Liver (tissue), 9 donors: ENCODE results near the gene SPOCK2. TPM values are rescaled to one million over a fixed set of nuclear protein-coding genes. Genes with fewer than 3 reads are reported as not detected.

Source experiments
- DNase-seq: peaks from one replicate; pipeline ENCODE4 v3.0.0-alpha.2; 2017; ENCODE audit warnings: low spot score
- H3K27ac ChIP-seq, 2 donors: one replicate each; pipeline ENCODE4 v1.7.0; 2013; ENCODE audit warnings: inconsistent platforms in 2 of 2, low read length in 2 of 2, control low read depth in 1 of 2, low read depth in 1 of 2, mild to moderate bottlenecking in 1 of 2
- H3K27me3 ChIP-seq, 4 donors: one replicate each; pipeline versions ENCODE4 v1.6.1 to v1.7.0; 2013; ENCODE audit warnings: low read length in 3 of 4, inconsistent platforms in 1 of 4, mild to moderate bottlenecking in 1 of 4, moderate library complexity in 1 of 4; ENCODE audit not compliant: control insufficient read depth in 4 of 4, insufficient read depth in 4 of 4
- H3K36me3 ChIP-seq, 4 donors: one replicate each; pipeline versions ENCODE4 v1.6.1 to v1.7.0; 2013; ENCODE audit warnings: low read length in 3 of 4, mild to moderate bottlenecking in 3 of 4, low read depth in 1 of 4, moderate library complexity in 1 of 4; ENCODE audit not compliant: control insufficient read depth in 4 of 4, insufficient read depth in 3 of 4
- H3K4me1 ChIP-seq, 4 donors: one replicate each; pipeline versions ENCODE4 v1.6.1 to v1.7.0; 2013; ENCODE audit warnings: low read length in 3 of 4, mild to moderate bottlenecking in 3 of 4, moderate library complexity in 1 of 4; ENCODE audit not compliant: control insufficient read depth in 4 of 4, insufficient read depth in 4 of 4
- H3K4me3 ChIP-seq, 3 donors: one replicate each; pipeline versions ENCODE4 v1.6.1 to v1.7.0; 2013; ENCODE audit warnings: low read length in 3 of 3, control low read depth in 1 of 3, low read depth in 1 of 3, mild to moderate bottlenecking in 1 of 3
- H3K9ac ChIP-seq, 2 donors: one replicate each; pipeline ENCODE4 v1.7.0; 2013; ENCODE audit warnings: low read length in 2 of 2, mild to moderate bottlenecking in 2 of 2, moderate library complexity in 2 of 2, control low read depth in 1 of 2, low read depth in 1 of 2
- H3K9me3 ChIP-seq, 4 donors: one replicate each; pipeline versions ENCODE4 v1.6.1 to v1.7.0; 2013; ENCODE audit warnings: low read length in 3 of 4; ENCODE audit not compliant: control insufficient read depth in 4 of 4
- EGR1 ChIP-seq, 2 donors: IDR thresholded peaks; 2 replicates each; pipeline ENCODE4 v1.6.1; 2016 to 2018; ENCODE audit warnings: antibody characterized with exemption in 2 of 2, low read depth in 2 of 2
- FOXA1 ChIP-seq: IDR thresholded peaks from 2 replicates; pipeline ENCODE4 v1.6.1; 2016; ENCODE audit warnings: antibody characterized with exemption
- FOXA2 ChIP-seq: IDR thresholded peaks from 2 replicates; pipeline ENCODE4 v1.6.1; 2016; ENCODE audit warnings: antibody characterized with exemption
- GABPA ChIP-seq, 2 donors: IDR thresholded peaks in 1 of 2; conservative IDR thresholded peaks in 1 of 2; 2 replicates each; pipeline ENCODE4 v1.6.1; 2016; ENCODE audit warnings: antibody characterized with exemption in 2 of 2, mild to moderate bottlenecking in 1 of 2, moderate library complexity in 1 of 2
- HNF4A ChIP-seq, 2 donors: conservative IDR thresholded peaks; 2 replicates each; pipeline ENCODE4 v1.6.1; 2016; ENCODE audit warnings: antibody characterized with exemption in 2 of 2, mild to moderate bottlenecking in 2 of 2
- HNF4G ChIP-seq: IDR thresholded peaks from 2 replicates; pipeline ENCODE4 v1.6.1; 2016; ENCODE audit warnings: antibody characterized with exemption
- JUND ChIP-seq, 2 donors: IDR thresholded peaks; 2 replicates each; pipeline ENCODE4 v1.6.1; 2016; ENCODE audit warnings: antibody characterized with exemption in 2 of 2
- NR2F2 ChIP-seq: IDR thresholded peaks from 2 replicates; pipeline ENCODE4 v1.6.1; 2016; ENCODE audit warnings: antibody characterized with exemption
- RAD21 ChIP-seq, 2 donors: IDR thresholded peaks; 2 replicates each; pipeline ENCODE4 v1.6.1; 2016; ENCODE audit warnings: antibody characterized with exemption in 2 of 2, mild to moderate bottlenecking in 2 of 2
- RXRA ChIP-seq, 2 donors: IDR thresholded peaks; 2 replicates each; pipeline ENCODE4 v1.6.1; 2017 to 2018; ENCODE audit warnings: antibody characterized with exemption in 2 of 2, mild to moderate bottlenecking in 1 of 2
- SP1 ChIP-seq: IDR thresholded peaks from 2 replicates; pipeline ENCODE4 v1.6.1; 2018; ENCODE audit warnings: antibody characterized with exemption, mild to moderate bottlenecking
- TAF1 ChIP-seq: conservative IDR thresholded peaks from 2 replicates; pipeline ENCODE4 v1.6.1; 2016; ENCODE audit warnings: antibody characterized with exemption, mild to moderate bottlenecking
- YY1 ChIP-seq: IDR thresholded peaks from 2 replicates; pipeline ENCODE4 v1.6.1; 2016; ENCODE audit warnings: antibody characterized with exemption, mild to moderate bottlenecking
- WGBS: extraction: QIAGEN DNeasy Blood & Tissue Kit; methylation state at CpG from one replicate; pipeline ENCODE4 v1.1.7; 2013; 5-methylcytosine and 5-hydroxymethylcytosine counted together
- polyA plus RNA-seq, 2 donors: library from polyadenylated mRNA; stranded (reverse) in 1 of 2; unstranded in 1 of 2; fragments of 200-250 nt in 1 of 2; fragments of >200 nt in 1 of 2; fragmentation: Nextera tagmentation in 1 of 2; extraction: Ambion mirVana in 1 of 2; gene quantifications; one replicate each; pipeline versions ENCODE4 v1.2.1 to v1.2.3, GENCODE V29; 2013 to 2015
- total RNA-seq, 2 donors: library from RNA; depleted of rRNA; stranded (reverse); fragments of >200 nt; gene quantifications; one replicate each; pipeline ENCODE4 v1.2.3, GENCODE V29; 2014
- TF ChIP-seq, protein P1 (sequence below): IDR thresholded peaks from 2 replicates; pipeline ENCODE4 v1.6.1; 2016; ENCODE audit warnings: antibody characterized with exemption
- TF ChIP-seq, protein P2 (sequence below): IDR thresholded peaks from 2 replicates; pipeline ENCODE4 v1.6.1; 2016; ENCODE audit warnings: antibody characterized with exemption
- TF ChIP-seq, protein P3 (sequence below): IDR thresholded peaks from 2 replicates; pipeline ENCODE4 v1.6.1; 2016; ENCODE audit warnings: antibody characterized with exemption
- TF ChIP-seq, protein P4 (sequence below): IDR thresholded peaks from 2 replicates; pipeline ENCODE4 v1.6.1; 2016; ENCODE audit warnings: antibody characterized with exemption, mild to moderate bottlenecking
- TF ChIP-seq, protein P5 (sequence below): fragments of 150-350 bp; IDR thresholded peaks from 2 replicates; pipeline ENCODE4 v1.5.1; 2017; ENCODE audit warnings: improper control_type of control experiment, low read depth, low read length; ENCODE audit not compliant: missing input control
- donor health status: healthy.
- donor health status: healthy.
- donor health status: healthy.
- donor health status: healthy.
- donor health status: healthy.

SPOCK2 gene
- total and polyA plus RNA-seq, 4 donors = 0.36 to 1.7 (median 0.64) TPM

DNA sequence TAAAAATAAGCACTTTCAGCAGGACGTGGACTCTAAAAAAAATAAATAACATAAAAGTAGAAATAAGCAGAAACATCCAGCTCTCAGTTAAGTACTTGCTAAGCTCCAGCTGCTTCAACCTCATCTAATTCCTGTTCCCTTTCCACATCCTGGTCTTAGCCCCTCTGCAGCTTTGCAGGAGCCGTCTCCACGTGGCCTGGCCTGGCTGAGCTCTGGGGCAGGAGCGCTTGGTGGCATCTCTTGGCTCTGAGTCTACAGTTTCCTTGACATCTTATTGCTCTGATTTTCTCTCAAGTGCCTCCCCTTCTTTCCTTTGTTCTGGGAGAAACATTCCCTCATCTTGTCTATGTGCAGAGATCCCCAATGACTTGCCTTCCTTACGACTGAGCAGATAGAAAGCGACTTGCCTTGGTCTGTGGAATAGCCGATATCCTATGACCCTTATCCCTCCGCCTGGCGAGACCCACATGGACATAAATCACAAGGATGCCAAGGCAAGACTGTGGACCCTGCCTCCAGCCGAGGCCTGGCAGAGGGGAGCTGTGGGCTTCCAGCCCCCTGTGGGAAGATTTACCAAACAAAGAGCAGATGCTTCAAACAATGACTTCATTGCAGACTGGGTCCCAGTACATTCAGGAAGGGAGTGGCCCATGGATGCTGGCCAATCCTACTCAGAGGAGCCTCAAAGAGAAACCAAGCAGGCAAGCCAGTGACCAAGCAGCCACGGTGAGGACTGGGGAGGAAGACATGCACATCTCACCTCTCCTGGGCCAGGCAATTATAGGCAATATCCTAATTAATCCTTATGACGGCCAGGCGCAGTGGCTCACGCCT is 61.9 kb downstream of the SPOCK2 start:
- no peaks in the 10 kb centered on the region for H3K36me3 ChIP-seq
- 90% methylated on average over 14 of the region's 14 CpGs for WGBS

More for the DNA sequence above, 61.9 kb downstream of the SPOCK2 start:
- no peak overlapping the region for H3K9ac ChIP-seq
- DNase-seq = no peak
- H3K27ac ChIP-seq = no peak overlapping the region
- TF ChIP-seq TAF1 (no peak), RXRA (IDR thresholded peaks at IDR 0.05) (no peak), GABPA (IDR thresholded peaks at IDR 0.05 in 1 of 2, conservative IDR thresholded peaks at IDR 0.05 in 1 of 2) (no peak), NR2F2 (no peak), HNF4A (conservative IDR thresholded peaks at IDR 0.05) (no peak), EGR1 (IDR thresholded peaks at IDR 0.05; ENCODE audit: low read depth in 2 of 2) (no peak), FOXA2 (no peak), HNF4G (no peak), SP1 (no peak), YY1 (no peak), FOXA1 (no peak), JUND (IDR thresholded peaks at IDR 0.05) (no peak), RAD21 (IDR thresholded peaks at IDR 0.05) (no peak)
- TF ChIP-seq, protein P1, sequence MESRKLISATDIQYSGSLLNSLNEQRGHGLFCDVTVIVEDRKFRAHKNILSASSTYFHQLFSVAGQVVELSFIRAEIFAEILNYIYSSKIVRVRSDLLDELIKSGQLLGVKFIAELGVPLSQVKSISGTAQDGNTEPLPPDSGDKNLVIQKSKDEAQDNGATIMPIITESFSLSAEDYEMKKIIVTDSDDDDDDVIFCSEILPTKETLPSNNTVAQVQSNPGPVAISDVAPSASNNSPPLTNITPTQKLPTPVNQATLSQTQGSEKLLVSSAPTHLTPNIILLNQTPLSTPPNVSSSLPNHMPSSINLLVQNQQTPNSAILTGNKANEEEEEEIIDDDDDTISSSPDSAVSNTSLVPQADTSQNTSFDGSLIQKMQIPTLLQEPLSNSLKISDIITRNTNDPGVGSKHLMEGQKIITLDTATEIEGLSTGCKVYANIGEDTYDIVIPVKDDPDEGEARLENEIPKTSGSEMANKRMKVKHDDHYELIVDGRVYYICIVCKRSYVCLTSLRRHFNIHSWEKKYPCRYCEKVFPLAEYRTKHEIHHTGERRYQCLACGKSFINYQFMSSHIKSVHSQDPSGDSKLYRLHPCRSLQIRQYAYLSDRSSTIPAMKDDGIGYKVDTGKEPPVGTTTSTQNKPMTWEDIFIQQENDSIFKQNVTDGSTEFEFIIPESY = no peak
- TF ChIP-seq, protein P2, sequence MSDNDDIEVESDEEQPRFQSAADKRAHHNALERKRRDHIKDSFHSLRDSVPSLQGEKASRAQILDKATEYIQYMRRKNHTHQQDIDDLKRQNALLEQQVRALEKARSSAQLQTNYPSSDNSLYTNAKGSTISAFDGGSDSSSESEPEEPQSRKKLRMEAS = no peak
- TF ChIP-seq, protein P3, sequence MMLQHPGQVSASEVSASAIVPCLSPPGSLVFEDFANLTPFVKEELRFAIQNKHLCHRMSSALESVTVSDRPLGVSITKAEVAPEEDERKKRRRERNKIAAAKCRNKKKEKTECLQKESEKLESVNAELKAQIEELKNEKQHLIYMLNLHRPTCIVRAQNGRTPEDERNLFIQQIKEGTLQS = no peak
- TF ChIP-seq, protein P4, sequence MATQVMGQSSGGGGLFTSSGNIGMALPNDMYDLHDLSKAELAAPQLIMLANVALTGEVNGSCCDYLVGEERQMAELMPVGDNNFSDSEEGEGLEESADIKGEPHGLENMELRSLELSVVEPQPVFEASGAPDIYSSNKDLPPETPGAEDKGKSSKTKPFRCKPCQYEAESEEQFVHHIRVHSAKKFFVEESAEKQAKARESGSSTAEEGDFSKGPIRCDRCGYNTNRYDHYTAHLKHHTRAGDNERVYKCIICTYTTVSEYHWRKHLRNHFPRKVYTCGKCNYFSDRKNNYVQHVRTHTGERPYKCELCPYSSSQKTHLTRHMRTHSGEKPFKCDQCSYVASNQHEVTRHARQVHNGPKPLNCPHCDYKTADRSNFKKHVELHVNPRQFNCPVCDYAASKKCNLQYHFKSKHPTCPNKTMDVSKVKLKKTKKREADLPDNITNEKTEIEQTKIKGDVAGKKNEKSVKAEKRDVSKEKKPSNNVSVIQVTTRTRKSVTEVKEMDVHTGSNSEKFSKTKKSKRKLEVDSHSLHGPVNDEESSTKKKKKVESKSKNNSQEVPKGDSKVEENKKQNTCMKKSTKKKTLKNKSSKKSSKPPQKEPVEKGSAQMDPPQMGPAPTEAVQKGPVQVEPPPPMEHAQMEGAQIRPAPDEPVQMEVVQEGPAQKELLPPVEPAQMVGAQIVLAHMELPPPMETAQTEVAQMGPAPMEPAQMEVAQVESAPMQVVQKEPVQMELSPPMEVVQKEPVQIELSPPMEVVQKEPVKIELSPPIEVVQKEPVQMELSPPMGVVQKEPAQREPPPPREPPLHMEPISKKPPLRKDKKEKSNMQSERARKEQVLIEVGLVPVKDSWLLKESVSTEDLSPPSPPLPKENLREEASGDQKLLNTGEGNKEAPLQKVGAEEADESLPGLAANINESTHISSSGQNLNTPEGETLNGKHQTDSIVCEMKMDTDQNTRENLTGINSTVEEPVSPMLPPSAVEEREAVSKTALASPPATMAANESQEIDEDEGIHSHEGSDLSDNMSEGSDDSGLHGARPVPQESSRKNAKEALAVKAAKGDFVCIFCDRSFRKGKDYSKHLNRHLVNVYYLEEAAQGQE = no peak
- TF ChIP-seq, protein P5, sequence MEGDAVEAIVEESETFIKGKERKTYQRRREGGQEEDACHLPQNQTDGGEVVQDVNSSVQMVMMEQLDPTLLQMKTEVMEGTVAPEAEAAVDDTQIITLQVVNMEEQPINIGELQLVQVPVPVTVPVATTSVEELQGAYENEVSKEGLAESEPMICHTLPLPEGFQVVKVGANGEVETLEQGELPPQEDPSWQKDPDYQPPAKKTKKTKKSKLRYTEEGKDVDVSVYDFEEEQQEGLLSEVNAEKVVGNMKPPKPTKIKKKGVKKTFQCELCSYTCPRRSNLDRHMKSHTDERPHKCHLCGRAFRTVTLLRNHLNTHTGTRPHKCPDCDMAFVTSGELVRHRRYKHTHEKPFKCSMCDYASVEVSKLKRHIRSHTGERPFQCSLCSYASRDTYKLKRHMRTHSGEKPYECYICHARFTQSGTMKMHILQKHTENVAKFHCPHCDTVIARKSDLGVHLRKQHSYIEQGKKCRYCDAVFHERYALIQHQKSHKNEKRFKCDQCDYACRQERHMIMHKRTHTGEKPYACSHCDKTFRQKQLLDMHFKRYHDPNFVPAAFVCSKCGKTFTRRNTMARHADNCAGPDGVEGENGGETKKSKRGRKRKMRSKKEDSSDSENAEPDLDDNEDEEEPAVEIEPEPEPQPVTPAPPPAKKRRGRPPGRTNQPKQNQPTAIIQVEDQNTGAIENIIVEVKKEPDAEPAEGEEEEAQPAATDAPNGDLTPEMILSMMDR = no peak
- H3K4me3 ChIP-seq = no peak overlapping the region
- no peaks in the 10 kb centered on the region for H3K9me3 ChIP-seq
- H3K4me1 ChIP-seq = no peaks in the 10 kb centered on the region
- no peaks in the 10 kb centered on the region for H3K27me3 ChIP-seq
